ENCODE data around the gene CASZ1.

CASZ1 gene

GRCh38 chr1:10823000-10823401, 26.6 kb upstream of the CASZ1 start:
- H3K9me3 ChIP-seq (ENCODE audit: control insufficient read depth in 5 of 5, low read length in 5 of 5), result no peaks in the 10 kb centered on the region
- H3K27ac ChIP-seq (ENCODE audit: low read depth, low read length), result no peak overlapping the region
- H3K36me3 ChIP-seq (ENCODE audit: control insufficient read depth in 5 of 5, insufficient read depth in 5 of 5, low read length in 5 of 5), result no peaks in the 10 kb centered on the region
- peaks cover 0 to 2% (median 0%) of the 10 kb centered on the region in 5 donors for H3K4me1 ChIP-seq (ENCODE audit: control insufficient read depth in 5 of 5, insufficient read depth in 5 of 5, low read length in 5 of 5)
- H3K27me3 ChIP-seq (ENCODE audit: control insufficient read depth in 5 of 5, insufficient read depth in 4 of 5, low read length in 5 of 5), result peaks cover 19 to 40% (median 31%) of the 10 kb centered on the region in 5 donors
- H3K9ac ChIP-seq (ENCODE audit: low read length in 5 of 5), result no peak overlapping the region
- H3K4me3 ChIP-seq (ENCODE audit: low read depth in 1 of 5, low read length in 5 of 5), result no peak overlapping the region

GRCh38 chr1:10821388-10821787, 24.9 kb upstream of the CASZ1 start:
- H3K4me3 ChIP-seq (ENCODE audit: low read depth in 1 of 5, low read length in 5 of 5), result no peak overlapping the region
- H3K36me3 ChIP-seq (ENCODE audit: control insufficient read depth in 5 of 5, insufficient read depth in 5 of 5, low read length in 5 of 5), result no peaks in the 10 kb centered on the region
- no peaks in the 10 kb centered on the region for H3K9me3 ChIP-seq (ENCODE audit: control insufficient read depth in 5 of 5, low read length in 5 of 5)
- no peak overlapping the region for H3K9ac ChIP-seq (ENCODE audit: low read length in 5 of 5)
- H3K4me1 ChIP-seq (ENCODE audit: control insufficient read depth in 5 of 5, insufficient read depth in 5 of 5, low read length in 5 of 5), result peaks cover 0 to 2% (median 0%) of the 10 kb centered on the region in 5 donors
- H3K27ac ChIP-seq (ENCODE audit: low read depth, low read length), result no peak overlapping the region
- H3K27me3 ChIP-seq (ENCODE audit: control insufficient read depth in 5 of 5, insufficient read depth in 4 of 5, low read length in 5 of 5), result peaks cover 12 to 27% (median 23%) of the 10 kb centered on the region in 5 donors

GRCh38 chr1:10820422-10820821, 24.0 kb upstream of the CASZ1 start:
- H3K27ac ChIP-seq (ENCODE audit: low read depth, low read length), result no peak overlapping the region

GRCh38 chr1:10819198-10819901, 22.9 kb upstream of the CASZ1 start:
- Histone ChIP-seq H3K4me3 (ENCODE audit: low read depth in 1 of 5, low read length in 5 of 5) (no peak overlapping the region), H3K36me3 (ENCODE audit: control insufficient read depth in 5 of 5, insufficient read depth in 5 of 5, low read length in 5 of 5) (no peaks in the 10 kb centered on the region), H3K27me3 (ENCODE audit: control insufficient read depth in 5 of 5, insufficient read depth in 4 of 5, low read length in 5 of 5) (peaks cover 12 to 19% (median 17%) of the 10 kb centered on the region in 5 donors), H3K9me3 (ENCODE audit: control insufficient read depth in 5 of 5, low read length in 5 of 5) (no peaks in the 10 kb centered on the region), H3K27ac (ENCODE audit: low read depth, low read length) (no peak overlapping the region), H3K4me1 (ENCODE audit: control insufficient read depth in 5 of 5, insufficient read depth in 5 of 5, low read length in 5 of 5) (peaks cover 0 to 2% (median 0%) of the 10 kb centered on the region in 5 donors), H3K9ac (ENCODE audit: low read length in 5 of 5) (no peak overlapping the region)

More at GRCh38 chr1:10820422-10820821, 24.0 kb upstream of the CASZ1 start:
- H3K36me3 ChIP-seq (ENCODE audit: control insufficient read depth in 5 of 5, insufficient read depth in 5 of 5, low read length in 5 of 5), result no peaks in the 10 kb centered on the region
- H3K4me1 ChIP-seq (ENCODE audit: control insufficient read depth in 5 of 5, insufficient read depth in 5 of 5, low read length in 5 of 5), result peaks cover 0 to 2% (median 0%) of the 10 kb centered on the region in 5 donors
- H3K4me3 ChIP-seq (ENCODE audit: low read depth in 1 of 5, low read length in 5 of 5), result no peak overlapping the region
- H3K27me3 ChIP-seq (ENCODE audit: control insufficient read depth in 5 of 5, insufficient read depth in 4 of 5, low read length in 5 of 5), result peaks cover 19 to 22% (median 20%) of the 10 kb centered on the region in 5 donors
- no peaks in the 10 kb centered on the region for H3K9me3 ChIP-seq (ENCODE audit: control insufficient read depth in 5 of 5, low read length in 5 of 5)
- H3K9ac ChIP-seq (ENCODE audit: low read length in 5 of 5), result no peak overlapping the region

- Histone ChIP-seq H3K4me1 (ENCODE audit: control insufficient read depth in 5 of 5, insufficient read depth in 5 of 5, low read length in 5 of 5) (peaks cover 0 to 2% (median 0%) of the 10 kb centered on the region in 5 donors), H3K4me3 (ENCODE audit: low read depth in 1 of 5, low read length in 5 of 5) (no peak overlapping the region), H3K9ac (ENCODE audit: low read length in 5 of 5) (no peak overlapping the region), H3K36me3 (ENCODE audit: control insufficient read depth in 5 of 5, insufficient read depth in 5 of 5, low read length in 5 of 5) (no peaks in the 10 kb centered on the region), H3K27ac (ENCODE audit: low read depth, low read length) (no peak overlapping the region), H3K9me3 (ENCODE audit: control insufficient read depth in 5 of 5, low read length in 5 of 5) (no peaks in the 10 kb centered on the region), H3K27me3 (ENCODE audit: control insufficient read depth in 5 of 5, insufficient read depth in 4 of 5, low read length in 5 of 5) (peaks cover 10 to 19% (median 11%) of the 10 kb centered on the region in 5 donors)
Measured at GRCh38 chr1:10818262-10819197, 22.1 kb upstream of the CASZ1 start.

GRCh38 chr1:10816743-10817369, 20.4 kb upstream of the CASZ1 start:
- H3K9me3 ChIP-seq (ENCODE audit: control insufficient read depth in 5 of 5, low read length in 5 of 5), result no peaks in the 10 kb centered on the region
- H3K4me1 ChIP-seq (ENCODE audit: control insufficient read depth in 5 of 5, insufficient read depth in 5 of 5, low read length in 5 of 5), result peaks cover 0 to 2% (median 0%) of the 10 kb centered on the region in 5 donors
- no peak overlapping the region for H3K27ac ChIP-seq (ENCODE audit: low read depth, low read length)
- H3K4me3 ChIP-seq (ENCODE audit: low read depth in 1 of 5, low read length in 5 of 5), result no peak overlapping the region
- H3K36me3 ChIP-seq (ENCODE audit: control insufficient read depth in 5 of 5, insufficient read depth in 5 of 5, low read length in 5 of 5), result no peaks in the 10 kb centered on the region
- no peak overlapping the region for H3K9ac ChIP-seq (ENCODE audit: low read length in 5 of 5)
- H3K27me3 ChIP-seq (ENCODE audit: control insufficient read depth in 5 of 5, insufficient read depth in 4 of 5, low read length in 5 of 5), result peaks cover 10 to 19% (median 12%) of the 10 kb centered on the region in 5 donors

GRCh38 chr1:10816233-10816632, 19.8 kb upstream of the CASZ1 start:
- no peaks in the 10 kb centered on the region for H3K9me3 ChIP-seq (ENCODE audit: control insufficient read depth in 5 of 5, low read length in 5 of 5)
- H3K4me1 ChIP-seq (ENCODE audit: control insufficient read depth in 5 of 5, insufficient read depth in 5 of 5, low read length in 5 of 5), result peaks cover 0 to 1% (median 0%) of the 10 kb centered on the region in 5 donors
- H3K4me3 ChIP-seq (ENCODE audit: low read depth in 1 of 5, low read length in 5 of 5), result no peak overlapping the region
- no peak overlapping the region for H3K27ac ChIP-seq (ENCODE audit: low read depth, low read length)
- no peaks in the 10 kb centered on the region for H3K36me3 ChIP-seq (ENCODE audit: control insufficient read depth in 5 of 5, insufficient read depth in 5 of 5, low read length in 5 of 5)
- H3K9ac ChIP-seq (ENCODE audit: low read length in 5 of 5), result no peak overlapping the region
- peaks cover 9 to 19% (median 12%) of the 10 kb centered on the region in 5 donors for H3K27me3 ChIP-seq (ENCODE audit: control insufficient read depth in 5 of 5, insufficient read depth in 4 of 5, low read length in 5 of 5)

- H3K9me3 ChIP-seq (ENCODE audit: control insufficient read depth in 5 of 5, low read length in 5 of 5), result no peaks in the 10 kb centered on the region
- H3K36me3 ChIP-seq (ENCODE audit: control insufficient read depth in 5 of 5, insufficient read depth in 5 of 5, low read length in 5 of 5), result no peaks in the 10 kb centered on the region
- H3K27ac ChIP-seq (ENCODE audit: low read depth, low read length), result no peak overlapping the region
- no peaks in the 10 kb centered on the region for H3K4me1 ChIP-seq (ENCODE audit: control insufficient read depth in 5 of 5, insufficient read depth in 5 of 5, low read length in 5 of 5)
- H3K27me3 ChIP-seq (ENCODE audit: control insufficient read depth in 5 of 5, insufficient read depth in 4 of 5, low read length in 5 of 5), result peaks cover 10 to 19% (median 12%) of the 10 kb centered on the region in 5 donors
- no peak overlapping the region for H3K9ac ChIP-seq (ENCODE audit: low read length in 5 of 5)
- H3K4me3 ChIP-seq (ENCODE audit: low read depth in 1 of 5, low read length in 5 of 5), result no peak overlapping the region
Measured at GRCh38 chr1:10815858-10816195, 19.4 kb upstream of the CASZ1 start.

- Histone ChIP-seq H3K9me3 (ENCODE audit: control insufficient read depth in 5 of 5, low read length in 5 of 5) (no peaks in the 10 kb centered on the region), H3K9ac (ENCODE audit: low read length in 5 of 5) (no peak overlapping the region), H3K4me1 (ENCODE audit: control insufficient read depth in 5 of 5, insufficient read depth in 5 of 5, low read length in 5 of 5) (no peaks in the 10 kb centered on the region), H3K36me3 (ENCODE audit: control insufficient read depth in 5 of 5, insufficient read depth in 5 of 5, low read length in 5 of 5) (no peaks in the 10 kb centered on the region), H3K4me3 (ENCODE audit: low read depth in 1 of 5, low read length in 5 of 5) (no peak overlapping the region), H3K27me3 (ENCODE audit: control insufficient read depth in 5 of 5, insufficient read depth in 4 of 5, low read length in 5 of 5) (peaks cover 13 to 22% (median 16%) of the 10 kb centered on the region in 5 donors), H3K27ac (ENCODE audit: low read depth, low read length) (no peak overlapping the region)
Measured at GRCh38 chr1:10814976-10815857, 18.8 kb upstream of the CASZ1 start.
